Measurements from ENCODE around the gene TIMELESS. TPM values are rescaled to one million over a fixed set of nuclear protein-coding genes. Genes with fewer than 3 reads are reported as not detected.
"Not testable (repeated sequence)": the region's sequence is repeated elsewhere in the genome, so short reads cannot be mapped to it uniquely, and the experiment has no call there.

TIMELESS gene, protein sequence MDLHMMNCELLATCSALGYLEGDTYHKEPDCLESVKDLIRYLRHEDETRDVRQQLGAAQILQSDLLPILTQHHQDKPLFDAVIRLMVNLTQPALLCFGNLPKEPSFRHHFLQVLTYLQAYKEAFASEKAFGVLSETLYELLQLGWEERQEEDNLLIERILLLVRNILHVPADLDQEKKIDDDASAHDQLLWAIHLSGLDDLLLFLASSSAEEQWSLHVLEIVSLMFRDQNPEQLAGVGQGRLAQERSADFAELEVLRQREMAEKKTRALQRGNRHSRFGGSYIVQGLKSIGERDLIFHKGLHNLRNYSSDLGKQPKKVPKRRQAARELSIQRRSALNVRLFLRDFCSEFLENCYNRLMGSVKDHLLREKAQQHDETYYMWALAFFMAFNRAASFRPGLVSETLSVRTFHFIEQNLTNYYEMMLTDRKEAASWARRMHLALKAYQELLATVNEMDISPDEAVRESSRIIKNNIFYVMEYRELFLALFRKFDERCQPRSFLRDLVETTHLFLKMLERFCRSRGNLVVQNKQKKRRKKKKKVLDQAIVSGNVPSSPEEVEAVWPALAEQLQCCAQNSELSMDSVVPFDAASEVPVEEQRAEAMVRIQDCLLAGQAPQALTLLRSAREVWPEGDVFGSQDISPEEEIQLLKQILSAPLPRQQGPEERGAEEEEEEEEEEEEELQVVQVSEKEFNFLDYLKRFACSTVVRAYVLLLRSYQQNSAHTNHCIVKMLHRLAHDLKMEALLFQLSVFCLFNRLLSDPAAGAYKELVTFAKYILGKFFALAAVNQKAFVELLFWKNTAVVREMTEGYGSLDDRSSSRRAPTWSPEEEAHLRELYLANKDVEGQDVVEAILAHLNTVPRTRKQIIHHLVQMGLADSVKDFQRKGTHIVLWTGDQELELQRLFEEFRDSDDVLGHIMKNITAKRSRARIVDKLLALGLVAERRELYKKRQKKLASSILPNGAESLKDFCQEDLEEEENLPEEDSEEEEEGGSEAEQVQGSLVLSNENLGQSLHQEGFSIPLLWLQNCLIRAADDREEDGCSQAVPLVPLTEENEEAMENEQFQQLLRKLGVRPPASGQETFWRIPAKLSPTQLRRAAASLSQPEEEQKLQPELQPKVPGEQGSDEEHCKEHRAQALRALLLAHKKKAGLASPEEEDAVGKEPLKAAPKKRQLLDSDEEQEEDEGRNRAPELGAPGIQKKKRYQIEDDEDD
- 10 to 100 TPM; 29.8 to 80.6 TPM for total RNA-seq

DNA sequence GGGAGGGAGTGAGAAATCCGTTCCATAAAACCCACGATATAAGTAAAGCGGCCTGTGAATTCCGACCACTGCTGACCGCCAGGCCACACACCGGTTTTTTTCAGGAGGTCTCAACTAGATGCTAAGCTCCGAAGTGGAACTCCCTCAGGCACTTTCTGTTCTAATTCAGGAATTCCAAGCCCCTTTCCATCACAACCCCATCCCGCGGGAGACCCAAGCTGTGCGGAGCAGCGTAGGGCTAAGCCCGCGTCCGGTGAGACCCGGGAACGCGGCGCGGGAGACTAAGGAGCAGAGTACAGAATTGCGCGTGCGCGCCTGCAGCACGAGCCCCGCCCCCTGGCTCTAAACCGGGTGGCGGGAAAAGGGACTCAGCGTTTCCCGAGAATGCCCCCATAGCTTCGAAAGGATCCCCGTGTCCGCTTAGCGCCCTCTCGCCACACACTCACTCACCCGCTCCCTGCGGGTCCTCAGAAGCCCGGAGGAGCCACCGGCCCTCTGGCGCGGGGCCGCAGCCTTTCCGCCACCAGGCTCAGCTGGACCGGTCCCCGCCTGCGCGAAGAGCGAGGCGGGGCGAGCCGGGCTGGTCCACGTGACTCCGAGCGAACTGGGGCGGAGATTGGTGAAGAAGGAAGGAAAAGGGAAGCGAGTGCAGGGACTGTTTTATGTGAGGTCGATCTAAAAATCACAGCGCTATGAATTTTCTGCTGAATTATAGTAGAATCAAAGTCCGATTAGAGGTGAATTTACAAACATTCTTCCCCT lies at the start of gene TIMELESS:
TIMELESS (minus strand) TSS at position 567 of the 762 bp plus-strand sequence. CDS start 15,256 bp downstream, outside the sequence.
- peak within 1 kb of the TSS; percentile 87 for H3K4me3 Mint-ChIP-seq
- DNase-seq (ENCODE audit: low spot score), result peak; percentile 92
- ATAC-seq, result peak; percentile 98
- peak within 1 kb of the TSS; percentile 82 to 98 for H3K27ac Mint-ChIP-seq
- peaks cover 0 to under 1% of the 10 kb centered on the region in 2 donors for H3K27me3 Mint-ChIP-seq
- H3K4me1 Mint-ChIP-seq (ENCODE audit: low read depth in 2 of 2), result peaks cover 22 to 25% of the 10 kb centered on the region in 2 donors
- H3K36me3 Mint-ChIP-seq, result peaks cover 5% of the 10 kb centered on the region
- no peaks in the 10 kb centered on the region for H3K9me3 Mint-ChIP-seq

DNA sequence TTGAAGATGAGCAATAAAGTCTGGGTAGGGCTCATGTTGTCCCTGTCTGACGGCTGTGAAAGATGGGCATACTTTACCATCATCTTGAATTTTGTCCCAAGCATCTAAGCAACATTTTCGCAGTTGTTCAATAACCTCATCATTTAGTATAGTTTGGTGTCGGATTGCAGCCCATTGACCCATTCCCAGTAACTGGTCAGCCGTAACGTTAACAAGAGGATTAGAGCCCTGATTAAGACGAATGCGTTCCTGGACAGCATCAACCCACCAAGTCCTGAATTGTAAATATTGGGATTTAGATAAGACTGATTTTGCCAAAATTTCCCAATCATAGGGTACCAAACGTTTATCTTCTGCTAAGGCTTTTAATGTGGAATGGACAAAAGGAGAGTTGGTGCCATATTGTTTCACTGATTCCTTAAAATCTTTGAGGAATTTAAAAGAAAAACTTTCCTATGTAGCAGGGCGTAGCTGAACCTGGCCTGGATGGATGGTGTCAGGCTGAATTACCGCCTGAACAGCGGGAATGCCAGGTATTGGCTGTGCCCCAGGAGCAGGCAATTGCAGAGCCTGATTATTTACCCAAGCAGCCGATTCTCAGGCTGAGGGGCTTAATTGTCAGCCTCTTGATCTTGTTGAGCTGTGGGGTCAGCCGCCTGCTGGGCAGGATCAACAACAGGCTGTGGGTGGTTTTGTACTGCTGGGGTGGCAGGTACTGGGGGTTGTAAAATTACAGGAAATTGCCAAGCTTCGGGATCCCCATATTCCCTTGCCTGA lies 49.1 kb upstream of the TIMELESS start:
- not testable (repeated sequence) for H3K36me3 Mint-ChIP-seq; ATAC-seq; H3K4me3 Mint-ChIP-seq; H3K9me3 Mint-ChIP-seq; H3K27ac Mint-ChIP-seq; H3K4me1 Mint-ChIP-seq (ENCODE audit: low read depth in 2 of 2); DNase-seq (ENCODE audit: low spot score); H3K27me3 Mint-ChIP-seq

DNA sequence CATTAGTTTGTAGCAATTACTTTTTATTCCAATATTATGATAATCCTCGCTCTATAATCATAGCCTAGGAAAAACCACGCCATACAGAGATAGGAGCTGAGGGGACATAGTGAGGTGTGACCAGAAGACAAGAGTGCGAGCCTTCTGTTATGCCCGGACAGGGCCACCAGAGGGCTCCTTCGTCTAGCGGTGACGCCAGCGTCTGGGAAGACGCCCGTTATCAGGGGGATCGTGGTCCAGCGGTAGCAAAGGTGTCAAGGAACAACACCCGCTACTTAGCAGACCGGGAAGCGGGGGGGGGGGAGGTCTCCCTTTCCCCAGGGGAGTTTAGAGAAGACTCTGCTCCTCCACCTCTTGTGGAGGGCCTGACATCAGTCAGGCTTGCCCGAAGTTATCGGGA lies 47.5 kb upstream of the TIMELESS start:
- H3K36me3 Mint-ChIP-seq; H3K27ac Mint-ChIP-seq; DNase-seq (ENCODE audit: low spot score); H3K27me3 Mint-ChIP-seq; H3K4me3 Mint-ChIP-seq; H3K4me1 Mint-ChIP-seq (ENCODE audit: low read depth in 2 of 2); H3K9me3 Mint-ChIP-seq; ATAC-seq: not testable (repeated sequence)

DNA sequence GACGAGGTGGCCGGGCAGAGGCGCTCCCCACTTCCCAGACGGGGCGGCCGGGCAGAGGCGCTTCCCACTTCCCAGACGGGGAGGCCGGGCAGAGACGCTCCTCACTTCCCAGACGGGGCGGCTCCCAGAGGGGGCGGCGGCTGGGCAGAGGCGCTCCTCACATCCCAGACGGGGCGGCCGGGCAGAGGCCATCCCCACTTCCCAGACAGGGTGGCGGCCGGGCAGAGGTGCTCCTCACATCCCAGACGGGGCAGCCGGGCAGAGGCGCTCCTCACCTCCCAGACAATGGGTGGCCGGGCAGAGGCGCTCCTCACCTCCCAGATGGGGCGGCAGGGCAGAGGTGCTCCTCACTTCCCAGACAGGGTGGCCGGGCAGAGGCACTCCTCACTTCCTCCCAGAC lies 45.3 kb upstream of the TIMELESS start:
- H3K36me3 Mint-ChIP-seq, result not testable (repeated sequence)

DNA sequence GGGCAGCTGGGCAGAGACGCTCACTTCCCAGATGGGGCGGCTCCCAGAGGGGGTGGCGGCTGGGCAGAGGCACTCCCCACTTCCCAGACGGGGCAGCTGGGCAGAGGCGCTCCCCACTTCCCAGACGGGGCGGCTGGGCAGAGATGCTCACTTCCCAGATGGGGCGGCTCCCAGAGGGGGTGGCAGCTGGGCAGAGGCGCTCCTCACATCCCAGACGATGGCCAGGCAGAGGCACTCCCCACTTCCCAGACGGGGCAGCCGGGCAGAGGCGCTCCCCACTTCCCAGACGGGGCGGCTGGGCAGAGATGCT lies 44.8 kb upstream of the TIMELESS start:
- not testable (repeated sequence) for H3K36me3 Mint-ChIP-seq; ATAC-seq; H3K4me3 Mint-ChIP-seq; DNase-seq (ENCODE audit: low spot score); H3K27ac Mint-ChIP-seq; H3K9me3 Mint-ChIP-seq; H3K4me1 Mint-ChIP-seq (ENCODE audit: low read depth in 2 of 2)
- H3K27me3 Mint-ChIP-seq, result peaks cover 16 to 20% of the 10 kb centered on the region in 2 donors

More for the DNA sequence above, 45.3 kb upstream of the TIMELESS start:
- DNase-seq (ENCODE audit: low spot score); H3K4me1 Mint-ChIP-seq (ENCODE audit: low read depth in 2 of 2); H3K27ac Mint-ChIP-seq; H3K4me3 Mint-ChIP-seq; H3K9me3 Mint-ChIP-seq; ATAC-seq: not testable (repeated sequence)
- H3K27me3 Mint-ChIP-seq, result peaks cover 14 to 20% of the 10 kb centered on the region in 2 donors

DNA sequence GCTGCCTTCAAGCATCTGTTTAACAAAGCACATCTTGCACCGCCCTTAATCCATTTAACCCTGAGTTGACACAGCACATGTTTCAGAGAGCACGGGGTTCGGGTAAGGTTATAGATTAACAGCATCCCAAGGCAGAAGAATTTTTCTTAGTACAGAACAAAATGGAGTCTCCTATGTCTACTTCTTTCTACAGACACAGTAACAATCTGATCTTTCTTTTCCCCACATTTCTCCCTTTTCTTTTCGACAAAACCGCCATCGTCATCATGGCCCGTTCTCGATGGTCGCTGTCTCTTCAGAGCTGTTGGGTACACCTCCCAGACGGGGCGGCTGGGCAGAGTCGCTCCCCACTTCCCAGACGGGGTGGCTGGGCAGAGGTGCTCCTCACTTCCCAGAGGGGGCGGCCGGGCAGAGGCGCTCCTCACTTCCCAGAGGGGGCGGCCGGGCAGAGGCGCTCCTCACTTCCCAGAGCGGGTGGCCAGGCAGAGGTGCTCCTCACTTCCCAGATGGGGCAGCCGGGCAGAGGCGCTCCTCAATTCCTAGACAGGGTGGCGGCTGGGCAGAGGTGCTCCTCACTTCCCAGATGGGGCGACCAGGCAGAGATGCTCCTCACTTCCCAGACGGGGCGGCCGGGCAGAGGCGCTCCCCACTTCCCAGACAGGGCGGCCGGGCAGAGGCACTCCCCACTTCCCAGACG lies 44.3 kb upstream of the TIMELESS start:
- not testable (repeated sequence) for H3K4me3 Mint-ChIP-seq; DNase-seq (ENCODE audit: low spot score); ATAC-seq; H3K27ac Mint-ChIP-seq; H3K4me1 Mint-ChIP-seq (ENCODE audit: low read depth in 2 of 2); H3K36me3 Mint-ChIP-seq; H3K9me3 Mint-ChIP-seq
- peaks cover 20 to 21% of the 10 kb centered on the region in 2 donors for H3K27me3 Mint-ChIP-seq

DNA sequence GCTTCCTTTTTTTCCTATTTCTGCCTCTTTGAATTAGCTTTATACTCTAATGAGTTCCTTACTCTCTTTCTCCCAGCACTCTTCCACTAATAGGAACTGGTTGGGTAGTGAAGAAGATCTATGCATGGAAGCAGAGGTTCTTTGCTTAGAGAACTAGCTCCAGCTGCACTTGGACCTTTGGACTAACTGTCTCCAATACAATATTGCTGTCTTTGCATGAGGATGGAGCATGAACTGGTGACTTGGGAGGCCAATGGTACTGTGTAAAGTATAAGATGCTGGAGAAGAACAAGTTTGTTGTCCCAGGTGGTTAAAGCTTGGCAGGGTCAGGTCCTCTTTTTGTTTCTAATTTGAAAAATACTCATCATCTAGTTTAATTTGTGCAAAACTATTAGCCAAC lies 41.1 kb upstream of the TIMELESS start:
- Mint-ChIP-seq H3K36me3 (no peaks in the 10 kb centered on the region), H3K4me1 (ENCODE audit: low read depth in 2 of 2) (peaks cover 12 to 16% of the 10 kb centered on the region in 2 donors), H3K27ac (no peak overlapping the region), H3K27me3 (peaks cover 27 to 32% of the 10 kb centered on the region in 2 donors), H3K9me3 (no peaks in the 10 kb centered on the region), H3K4me3 (no peak overlapping the region)
- DNase-seq (ENCODE audit: low spot score) (no peak), ATAC-seq (no peak)

DNA sequence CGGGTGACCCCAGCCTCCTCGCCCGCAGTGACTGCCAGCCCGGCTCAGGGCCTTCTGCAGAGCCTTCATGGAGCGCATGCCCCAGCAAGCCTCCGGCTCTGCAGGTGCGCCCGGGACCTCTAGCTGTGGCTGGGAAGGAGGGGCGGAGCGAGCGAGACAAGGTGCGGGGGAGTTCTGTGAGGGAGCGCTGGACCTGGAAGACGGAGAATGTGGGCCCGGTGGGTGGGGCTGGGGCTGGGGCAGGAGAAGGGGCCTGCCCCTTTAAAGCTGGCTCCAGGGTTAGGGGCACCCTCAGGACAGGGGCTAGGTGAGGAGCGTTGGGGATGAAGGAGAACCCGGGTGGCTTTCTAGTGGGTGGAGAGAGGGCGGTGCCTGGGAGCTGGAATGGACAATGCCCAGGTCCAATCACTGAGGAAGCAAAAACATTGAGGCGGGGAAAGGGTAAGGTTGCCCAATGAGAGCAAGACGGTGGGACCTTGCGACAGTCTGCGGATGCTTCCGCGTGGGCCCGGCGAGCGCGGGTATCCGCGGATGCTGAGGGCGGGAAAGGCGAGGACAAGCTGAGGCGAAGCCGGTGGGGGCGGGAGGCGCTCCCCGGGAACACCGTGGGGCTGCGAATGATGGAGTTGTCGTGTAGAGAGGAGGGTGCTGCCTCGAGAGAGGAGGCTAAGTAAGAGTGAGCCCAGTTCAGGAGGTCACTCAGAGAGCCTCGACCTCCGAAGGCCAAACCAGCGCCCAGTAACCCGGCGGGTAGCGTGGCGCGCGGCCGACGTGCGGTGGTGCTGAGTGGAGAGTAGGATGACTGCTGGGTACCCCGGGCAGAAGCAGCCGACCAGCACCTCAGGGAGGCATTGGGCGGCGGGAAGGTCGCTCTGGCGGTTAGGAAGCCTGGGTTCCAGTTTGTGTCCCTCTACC lies 39.1 kb upstream of the TIMELESS start, which contains the start of gene GLS2:
GLS2 (minus strand) TSS at position 121 of the 915 bp plus-strand sequence; CDS start at position 78, 43 bp downstream.
- peaks cover 27 to 32% of the 10 kb centered on the region in 2 donors for H3K27me3 Mint-ChIP-seq

DNA sequence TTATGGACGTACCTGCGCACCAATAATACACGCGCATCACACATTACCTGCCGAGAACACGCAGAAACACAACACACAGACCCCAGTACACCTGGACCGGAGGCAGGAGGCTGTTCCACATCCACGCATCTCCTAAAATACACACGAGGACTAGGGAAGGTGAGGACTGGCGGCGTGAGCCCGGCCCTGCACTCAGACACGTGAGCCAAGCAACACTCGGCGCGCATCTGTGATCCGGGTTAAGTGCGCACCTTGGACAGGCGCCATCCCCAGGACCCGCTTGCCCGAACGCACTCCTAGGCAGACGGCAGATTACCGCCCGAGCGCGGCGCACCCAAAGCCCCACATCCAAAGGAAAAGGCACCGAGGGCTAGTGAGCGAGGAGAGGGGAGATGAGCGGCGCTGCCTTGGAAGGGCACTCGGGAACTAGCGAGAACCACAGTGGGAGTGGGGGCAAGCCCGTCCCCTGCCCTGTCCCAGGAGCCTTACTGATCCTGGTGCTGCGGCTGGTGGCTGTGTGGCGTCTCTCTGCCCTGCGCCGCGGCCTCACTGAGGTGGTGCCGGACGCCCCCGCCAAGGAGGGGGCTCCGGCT lies 38.3 kb upstream of the TIMELESS start:
- ATAC-seq, result peak; percentile 5 to 57
- Mint-ChIP-seq H3K36me3 (no peaks in the 10 kb centered on the region), H3K4me3 (peak overlapping the region; percentile 85), H3K9me3 (no peaks in the 10 kb centered on the region), H3K27me3 (peaks cover 25 to 32% of the 10 kb centered on the region in 2 donors), H3K27ac (no peak overlapping the region), H3K4me1 (ENCODE audit: low read depth in 2 of 2) (peaks cover 12 to 16% of the 10 kb centered on the region in 2 donors)
- no peak for DNase-seq (ENCODE audit: low spot score)

More for the DNA sequence above, 39.1 kb upstream of the TIMELESS start, which contains the start of gene GLS2:
- peak within 1 kb of the TSS; percentile 85 for H3K4me3 Mint-ChIP-seq
- H3K4me1 Mint-ChIP-seq (ENCODE audit: low read depth in 2 of 2), result peaks cover 12 to 16% of the 10 kb centered on the region in 2 donors
- peak within 1 kb of the TSS in 1 of 2 donors; percentile 4 for H3K27ac Mint-ChIP-seq
- ATAC-seq, result peak; percentile 91 to 95
- DNase-seq (ENCODE audit: low spot score), result peak; percentile 69
- no peaks in the 10 kb centered on the region for H3K9me3 Mint-ChIP-seq
- H3K36me3 Mint-ChIP-seq, result no peaks in the 10 kb centered on the region

DNA sequence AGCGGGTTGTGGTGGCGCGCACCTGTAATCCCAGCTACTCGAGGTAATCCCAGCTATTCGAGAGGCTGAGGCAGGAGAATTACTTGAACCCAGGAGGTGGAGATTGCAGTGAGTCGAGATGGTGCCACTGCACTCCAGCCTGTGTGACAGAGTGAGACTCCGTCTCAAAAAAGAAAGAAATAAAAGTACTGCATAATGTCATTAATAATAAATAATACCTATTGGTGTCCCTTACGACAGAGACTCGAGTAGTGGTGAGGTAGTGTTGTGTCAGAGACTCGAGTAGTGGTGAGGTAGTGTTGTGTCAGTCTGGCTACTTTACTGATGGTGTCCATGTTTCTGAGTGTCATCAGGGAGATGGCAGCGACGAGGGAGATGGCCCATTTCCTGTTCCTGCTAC lies 37.5 kb upstream of the TIMELESS start:
- H3K4me1 Mint-ChIP-seq (ENCODE audit: low read depth in 2 of 2), result peaks cover 12 to 16% of the 10 kb centered on the region in 2 donors
- DNase-seq (ENCODE audit: low spot score), result no peak
- ATAC-seq, result no peak
- H3K27me3 Mint-ChIP-seq, result peaks cover 23 to 32% of the 10 kb centered on the region in 2 donors
- H3K9me3 Mint-ChIP-seq, result no peaks in the 10 kb centered on the region
- H3K36me3 Mint-ChIP-seq, result no peaks in the 10 kb centered on the region
- no peak overlapping the region for H3K27ac Mint-ChIP-seq
- no peak overlapping the region for H3K4me3 Mint-ChIP-seq

DNA sequence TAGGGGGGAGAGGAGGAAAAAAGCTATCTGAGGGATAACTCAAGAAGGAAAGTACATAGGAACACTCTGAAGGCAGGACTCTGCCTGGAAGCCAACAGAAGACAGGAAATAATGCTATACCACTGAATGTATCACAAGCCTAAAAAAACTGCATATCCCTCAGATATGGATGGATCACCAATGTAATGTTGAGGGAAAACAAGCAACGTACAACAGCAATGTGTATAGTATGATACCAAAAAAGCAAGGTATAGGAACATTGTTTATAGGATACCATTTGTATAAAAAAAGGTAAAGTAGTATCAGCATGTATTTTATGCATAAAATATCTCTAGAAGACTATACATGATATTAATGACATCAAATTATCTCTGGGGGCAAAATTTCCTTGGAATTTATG lies 35.3 kb upstream of the TIMELESS start:
- DNase-seq (ENCODE audit: low spot score) (no peak), ATAC-seq (no peak)
- H3K4me3 Mint-ChIP-seq, result no peak overlapping the region
- H3K9me3 Mint-ChIP-seq, result no peaks in the 10 kb centered on the region
- H3K27ac Mint-ChIP-seq, result no peak overlapping the region
- H3K27me3 Mint-ChIP-seq, result peaks cover 9 to 18% of the 10 kb centered on the region in 2 donors
- no peaks in the 10 kb centered on the region for H3K36me3 Mint-ChIP-seq
- peaks cover 18 to 26% of the 10 kb centered on the region in 2 donors for H3K4me1 Mint-ChIP-seq (ENCODE audit: low read depth in 2 of 2)
